AG04449 (cell line): ENCODE data around the gene MIS18BP1.

Experiments used
- CTCF ChIA-PET: fragments of 350-600 bp; formaldehyde crosslinking; extraction: SDS; loops from one replicate; lab custom pipeline; 2021; ENCODE audit warnings: antibody characterized with exemption; lab: Yijun Ruan, JAX
- POLR2A ChIA-PET: fragments of 400-600, 350-600 bp; formaldehyde crosslinking; extraction: SDS; loops from one replicate; lab custom pipeline; 2020; ENCODE audit warnings: antibody characterized with exemption, inconsistent platforms; lab: Yijun Ruan, JAX
- DNase-seq: peaks from one replicate; pipeline ENCODE4 v3.0.0-alpha.2; 2010; ENCODE audit warnings: low read depth, low spot score
- H3K4me3 ChIP-seq: 2 replicates; pipeline ENCODE4 v1.5.1; 2011; ENCODE audit warnings: low read depth, mild to moderate bottlenecking, control low read depth, low read length
- TF ChIP-seq, protein P1 (sequence below): IDR thresholded peaks from one replicate; pipeline ENCODE4 v1.5.1; 2011; ENCODE audit warnings: mild to moderate bottlenecking, moderate library complexity, low read length, control low read depth, inconsistent platforms; ENCODE audit not compliant: insufficient read depth; ENCODE audit errors: missing control alignments

Gene MIS18BP1

DNA sequence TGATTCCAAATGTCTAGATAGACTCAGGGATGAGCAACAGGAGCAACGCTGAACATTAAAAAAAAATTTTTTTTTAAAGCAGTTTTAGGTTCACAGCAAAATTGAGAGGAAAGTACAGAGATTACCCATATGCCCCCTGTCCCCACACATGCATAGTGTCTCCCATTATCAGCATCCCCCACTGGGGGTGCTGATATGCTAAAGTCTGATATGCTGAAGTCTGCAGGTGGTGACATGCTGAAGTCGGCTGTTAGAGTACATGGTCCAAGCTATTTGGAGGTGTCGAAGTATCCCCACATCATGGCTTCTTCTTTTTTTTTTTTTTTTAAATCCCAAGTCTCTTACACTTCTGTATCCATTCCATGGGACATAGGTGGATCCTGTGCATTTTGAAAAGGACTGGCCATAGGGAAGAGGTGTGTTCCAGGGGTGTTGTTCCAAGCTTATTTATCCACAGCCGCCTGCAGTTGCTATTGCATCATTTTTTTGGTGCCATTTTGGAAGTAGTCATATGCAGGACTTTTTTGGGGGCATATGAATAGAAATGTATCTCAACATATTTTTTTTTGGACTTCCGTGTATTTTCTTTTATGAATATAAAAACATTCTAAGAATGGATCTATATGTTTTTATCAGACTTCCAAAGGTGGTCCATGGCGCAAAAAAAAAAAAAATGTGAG is 19.0 kb upstream of the MIS18BP1 start:
- no peak overlapping the region for H3K4me3 ChIP-seq
- TF ChIP-seq, protein P1, sequence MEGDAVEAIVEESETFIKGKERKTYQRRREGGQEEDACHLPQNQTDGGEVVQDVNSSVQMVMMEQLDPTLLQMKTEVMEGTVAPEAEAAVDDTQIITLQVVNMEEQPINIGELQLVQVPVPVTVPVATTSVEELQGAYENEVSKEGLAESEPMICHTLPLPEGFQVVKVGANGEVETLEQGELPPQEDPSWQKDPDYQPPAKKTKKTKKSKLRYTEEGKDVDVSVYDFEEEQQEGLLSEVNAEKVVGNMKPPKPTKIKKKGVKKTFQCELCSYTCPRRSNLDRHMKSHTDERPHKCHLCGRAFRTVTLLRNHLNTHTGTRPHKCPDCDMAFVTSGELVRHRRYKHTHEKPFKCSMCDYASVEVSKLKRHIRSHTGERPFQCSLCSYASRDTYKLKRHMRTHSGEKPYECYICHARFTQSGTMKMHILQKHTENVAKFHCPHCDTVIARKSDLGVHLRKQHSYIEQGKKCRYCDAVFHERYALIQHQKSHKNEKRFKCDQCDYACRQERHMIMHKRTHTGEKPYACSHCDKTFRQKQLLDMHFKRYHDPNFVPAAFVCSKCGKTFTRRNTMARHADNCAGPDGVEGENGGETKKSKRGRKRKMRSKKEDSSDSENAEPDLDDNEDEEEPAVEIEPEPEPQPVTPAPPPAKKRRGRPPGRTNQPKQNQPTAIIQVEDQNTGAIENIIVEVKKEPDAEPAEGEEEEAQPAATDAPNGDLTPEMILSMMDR, result no peak
- ChIA-PET POLR2A (no interaction called here), CTCF (interaction anchor here (1.0 to 8.9 kb wide), 4 partner anchors 12 to 359 kb away, joined by 3 to 145 read pairs (median 4); no protein-coding TSS in a partner anchor)
- DNase-seq, result no peak

DNA sequence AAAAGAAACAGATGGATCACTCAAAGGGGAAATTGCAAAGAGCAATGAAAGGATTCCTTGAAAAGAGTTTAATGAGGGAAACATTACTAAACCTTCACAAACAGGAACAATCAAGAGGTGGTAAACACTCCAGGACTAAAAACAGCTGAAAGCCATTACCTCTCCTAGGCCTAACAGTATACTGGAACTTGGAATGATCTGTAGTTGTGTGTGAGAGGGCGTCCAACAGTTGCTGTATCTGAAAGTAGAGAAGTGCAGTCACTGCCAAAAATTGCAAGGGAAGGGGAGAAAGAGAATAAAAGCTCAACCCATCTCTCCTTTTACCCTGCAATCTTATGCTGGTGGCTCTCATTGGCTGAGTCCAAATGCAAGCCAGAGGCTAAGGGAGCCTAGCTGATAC is 17.0 kb upstream of the MIS18BP1 start:
- H3K4me3 ChIP-seq, result no peak overlapping the region
- DNase-seq, result no peak
- POLR2A ChIA-PET, result no interaction called here
- CTCF ChIA-PET, result interaction anchor here (0.9 to 8.9 kb wide), 5 partner anchors 8 to 357 kb away, joined by 3 to 145 read pairs (median 5); partner anchors contain the start of gene MIS18BP1
- TF ChIP-seq, protein P1, result no peak

DNA sequence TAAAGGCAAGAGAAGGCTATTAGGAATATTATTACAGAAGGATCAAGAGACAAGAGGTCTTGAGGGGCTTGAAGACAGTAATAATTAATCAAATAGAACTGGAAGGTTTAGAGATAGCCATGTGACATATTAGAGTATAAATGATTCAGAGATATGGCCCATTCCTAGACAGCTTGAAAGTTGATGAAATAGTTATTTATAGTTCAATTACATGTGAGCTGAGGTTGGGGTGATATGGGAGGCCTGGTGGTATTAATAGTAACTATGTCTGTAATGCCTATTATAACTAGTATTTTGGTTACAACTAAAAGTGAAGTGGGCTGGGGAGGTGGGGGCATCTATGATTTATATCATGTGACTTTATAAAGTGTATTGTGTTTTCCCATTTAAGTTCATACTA is 14.1 kb upstream of the MIS18BP1 start:
- ChIA-PET CTCF (interaction anchor here (0.8 to 8.9 kb wide), 9 partner anchors 8 to 367 kb away, joined by 3 to 145 read pairs (median 5); partner anchors contain the start of gene MIS18BP1), POLR2A (no interaction called here)
- no peak overlapping the region for H3K4me3 ChIP-seq
- TF ChIP-seq, protein P1, result no peak
- no peak for DNase-seq

DNA sequence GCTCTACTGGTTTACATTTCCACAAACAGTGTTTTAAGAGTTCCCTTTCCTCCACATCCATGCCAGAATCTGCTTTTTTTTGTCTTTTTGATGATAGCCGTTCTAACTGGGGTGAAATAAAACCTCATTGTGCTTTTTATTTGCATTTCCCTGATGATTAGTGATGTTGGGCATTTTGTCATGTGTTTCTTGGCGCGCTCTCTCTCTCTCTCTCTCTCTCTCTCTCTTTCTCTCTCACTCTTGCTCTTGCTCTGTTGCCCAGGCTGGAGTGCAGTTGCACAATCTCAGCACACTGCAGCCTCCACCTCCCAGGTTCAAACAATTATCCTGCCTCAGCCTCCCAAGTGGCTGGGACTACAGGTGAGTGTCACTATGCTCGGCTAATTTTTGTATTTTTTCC is 9.6 kb upstream of the MIS18BP1 start:
- TF ChIP-seq, protein P1, result no peak
- no peak for DNase-seq
- no peak overlapping the region for H3K4me3 ChIP-seq
- ChIA-PET POLR2A (no interaction called here), CTCF (interaction anchor here (1.5 kb wide), 1 partner anchor 8 kb away, joined by 3 read pairs; no protein-coding TSS in a partner anchor)

DNA sequence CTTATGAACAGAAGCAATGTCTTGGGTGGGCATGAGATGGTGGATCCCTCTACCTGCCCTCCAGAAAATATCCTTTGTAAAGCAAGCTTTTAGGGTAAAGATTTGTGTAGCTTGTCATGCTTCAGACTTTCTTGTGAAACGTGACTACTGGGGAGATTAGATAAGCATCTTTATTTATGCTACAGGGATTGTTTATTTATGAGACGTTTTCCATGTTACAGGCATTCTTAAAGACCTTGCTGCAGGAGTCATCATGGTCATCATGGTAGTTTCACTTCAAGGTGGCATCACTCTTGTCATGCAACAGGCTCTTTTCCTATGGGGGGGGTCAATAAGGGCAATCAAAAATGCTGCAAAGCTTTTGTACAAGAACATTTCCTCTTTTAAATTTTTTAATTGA is 8.2 kb upstream of the MIS18BP1 start:
- H3K4me3 ChIP-seq, result no peak overlapping the region
- DNase-seq, result no peak
- TF ChIP-seq, protein P1, result no peak
- ChIA-PET POLR2A (no interaction called here), CTCF (interaction anchor here (1.5 kb wide), 1 partner anchor 9 kb away, joined by 3 read pairs; no protein-coding TSS in a partner anchor)

DNA sequence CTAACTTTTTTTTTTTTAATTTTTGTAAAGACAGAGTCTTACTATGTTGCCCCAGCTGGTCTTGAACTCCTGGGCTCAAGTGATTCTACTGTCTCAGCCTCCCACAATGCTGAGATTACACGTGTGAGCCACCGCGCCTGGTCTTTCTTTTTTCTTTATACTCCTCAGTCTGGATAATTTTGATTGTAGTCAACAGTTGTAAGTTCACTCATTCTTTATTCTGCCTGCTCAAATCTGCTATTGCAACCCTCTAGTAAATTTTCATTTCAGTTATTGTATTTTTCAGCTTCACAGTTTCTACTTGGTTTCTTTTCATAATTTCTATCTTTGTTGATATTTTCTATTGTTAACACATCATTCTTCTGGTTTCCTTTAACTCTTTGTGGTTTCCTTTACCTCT is 5.8 kb upstream of the MIS18BP1 start:
- CTCF ChIA-PET, result interaction anchor here (0.8 to 4.2 kb wide), 3 partner anchors 8 to 12 kb away, joined by 3 to 32 read pairs (median 5); no protein-coding TSS in a partner anchor

More for the DNA sequence above, 5.8 kb upstream of the MIS18BP1 start:
- TF ChIP-seq, protein P1, result no peak
- DNase-seq, result no peak
- H3K4me3 ChIP-seq, result no peak overlapping the region
- POLR2A ChIA-PET, result no interaction called here
